Bronchial epithelial cell (primary cell): ENCODE data around the gene STK32C. TPM values are rescaled to one million over a fixed set of nuclear protein-coding genes. Genes with fewer than 3 reads are reported as not detected.

Experiments
- DNase-seq: peaks from one replicate; pipeline ENCODE4 v3.0.0-alpha.2; 2010; ENCODE audit warnings: low read depth
- FAIRE-seq: peaks from 2 replicates; lab custom pipeline; 2011; peaks lifted over from hg19 to GRCh38; lab: Jason Lieb, UNC
- H3K27me3 ChIP-seq: 2 replicates; pipeline ENCODE4 v1.5.1; 2011; ENCODE audit warnings: low read length; ENCODE audit not compliant: control insufficient read depth, insufficient read depth
- H3K36me3 ChIP-seq: 2 replicates; pipeline ENCODE4 v1.5.1; 2011; ENCODE audit warnings: low read length; ENCODE audit not compliant: control insufficient read depth, insufficient read depth
- H3K4me3 ChIP-seq: 2 replicates; pipeline ENCODE4 v1.5.1; 2011; ENCODE audit warnings: mild to moderate bottlenecking, low read depth, low read length, control low read depth
- total RNA-seq: library from RNA; depleted of rRNA; stranded (reverse); fragments of >200 nt; gene quantifications from 2 replicates; pipeline ENCODE4 v1.2.1, GENCODE V29; 2014
- TF ChIP-seq, protein P1 (sequence below): IDR thresholded peaks from 2 replicates; pipeline ENCODE4 v1.5.1; 2011; ENCODE audit warnings: mild to moderate bottlenecking, moderate library complexity, low read length, control low read depth, inconsistent platforms; ENCODE audit not compliant: insufficient read depth, severe bottlenecking

Gene STK32C
- total RNA-seq, 1 donor from 2014 or later, result 9.7 TPM

DNA sequence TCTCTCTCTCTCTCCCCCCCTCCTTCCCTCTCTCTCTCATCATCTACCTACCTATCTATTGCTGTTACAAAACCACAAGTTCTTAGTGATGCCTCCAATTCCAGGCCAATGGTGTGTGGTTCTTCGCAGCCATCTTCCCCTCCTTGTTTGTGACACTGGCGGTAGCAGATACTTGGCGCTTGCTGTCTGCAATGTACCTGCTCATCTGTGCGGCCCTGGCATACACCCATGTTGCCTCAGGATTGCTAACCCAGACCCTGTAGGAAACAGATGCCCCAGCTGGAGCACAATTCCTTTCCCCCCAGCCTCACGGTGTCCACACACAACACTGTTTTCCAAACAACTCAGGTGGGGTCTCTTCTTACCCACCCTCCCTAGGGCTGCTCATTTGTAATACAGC is 134.6 kb downstream of the STK32C start:
- FAIRE-seq (no peak), DNase-seq (no peak)
- Histone ChIP-seq H3K4me3 (no peak overlapping the region), H3K27me3 (no peaks in the 10 kb centered on the region), H3K36me3 (no peaks in the 10 kb centered on the region)
- TF ChIP-seq, protein P1, sequence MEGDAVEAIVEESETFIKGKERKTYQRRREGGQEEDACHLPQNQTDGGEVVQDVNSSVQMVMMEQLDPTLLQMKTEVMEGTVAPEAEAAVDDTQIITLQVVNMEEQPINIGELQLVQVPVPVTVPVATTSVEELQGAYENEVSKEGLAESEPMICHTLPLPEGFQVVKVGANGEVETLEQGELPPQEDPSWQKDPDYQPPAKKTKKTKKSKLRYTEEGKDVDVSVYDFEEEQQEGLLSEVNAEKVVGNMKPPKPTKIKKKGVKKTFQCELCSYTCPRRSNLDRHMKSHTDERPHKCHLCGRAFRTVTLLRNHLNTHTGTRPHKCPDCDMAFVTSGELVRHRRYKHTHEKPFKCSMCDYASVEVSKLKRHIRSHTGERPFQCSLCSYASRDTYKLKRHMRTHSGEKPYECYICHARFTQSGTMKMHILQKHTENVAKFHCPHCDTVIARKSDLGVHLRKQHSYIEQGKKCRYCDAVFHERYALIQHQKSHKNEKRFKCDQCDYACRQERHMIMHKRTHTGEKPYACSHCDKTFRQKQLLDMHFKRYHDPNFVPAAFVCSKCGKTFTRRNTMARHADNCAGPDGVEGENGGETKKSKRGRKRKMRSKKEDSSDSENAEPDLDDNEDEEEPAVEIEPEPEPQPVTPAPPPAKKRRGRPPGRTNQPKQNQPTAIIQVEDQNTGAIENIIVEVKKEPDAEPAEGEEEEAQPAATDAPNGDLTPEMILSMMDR, result no peak

DNA sequence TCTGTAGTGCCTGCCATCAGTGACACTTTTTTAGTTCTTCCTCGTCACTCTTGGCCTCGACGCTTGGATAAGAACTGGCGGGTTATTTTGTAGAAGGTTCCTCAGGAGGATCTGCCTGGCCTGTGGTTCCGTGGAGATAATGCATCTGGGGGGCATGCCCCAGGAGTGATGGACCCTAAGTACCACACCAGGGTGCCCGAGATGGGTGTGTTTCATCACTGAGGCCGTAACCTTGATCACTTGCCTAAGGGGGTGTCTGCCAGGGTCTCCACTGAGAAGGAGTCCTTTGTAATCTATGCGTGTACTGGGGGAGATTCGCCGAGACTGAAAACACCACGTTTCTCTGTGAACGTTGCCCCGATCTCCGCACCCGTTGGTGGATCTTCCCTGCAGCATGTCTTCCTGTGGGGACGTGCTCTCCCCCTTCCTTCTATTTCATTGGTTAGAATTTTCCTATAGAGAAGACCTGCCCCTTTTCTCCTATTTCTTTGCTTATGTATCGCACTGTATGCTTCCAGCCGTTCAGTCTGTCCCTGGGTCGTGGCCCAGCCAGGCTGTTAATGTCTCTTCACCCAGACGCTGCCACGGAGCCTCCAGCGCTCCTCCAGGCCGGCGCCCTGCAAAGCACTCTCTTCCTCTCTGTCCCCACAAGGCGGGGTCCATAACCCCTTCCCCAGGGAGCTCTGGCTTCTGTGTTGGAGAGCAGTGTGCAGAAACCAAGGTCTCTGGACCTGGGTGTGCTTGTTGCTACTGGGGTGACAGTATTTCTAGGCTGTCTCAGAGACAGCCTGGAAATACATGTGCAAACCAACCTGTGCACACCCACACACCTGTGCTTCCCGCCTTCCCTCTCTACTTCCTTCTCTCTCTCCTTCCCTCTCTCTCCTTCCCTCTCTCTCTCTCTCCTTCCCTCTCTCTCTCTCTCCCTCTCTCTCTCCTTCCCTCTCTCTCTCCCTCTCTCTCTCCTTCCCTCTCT is 135.4 kb downstream of the STK32C start:
- no peaks in the 10 kb centered on the region for H3K27me3 ChIP-seq
- no peak overlapping the region for H3K4me3 ChIP-seq
- DNase-seq (no peak), FAIRE-seq (no peak)
- no peaks in the 10 kb centered on the region for H3K36me3 ChIP-seq
- TF ChIP-seq, protein P1, result no peak

DNA sequence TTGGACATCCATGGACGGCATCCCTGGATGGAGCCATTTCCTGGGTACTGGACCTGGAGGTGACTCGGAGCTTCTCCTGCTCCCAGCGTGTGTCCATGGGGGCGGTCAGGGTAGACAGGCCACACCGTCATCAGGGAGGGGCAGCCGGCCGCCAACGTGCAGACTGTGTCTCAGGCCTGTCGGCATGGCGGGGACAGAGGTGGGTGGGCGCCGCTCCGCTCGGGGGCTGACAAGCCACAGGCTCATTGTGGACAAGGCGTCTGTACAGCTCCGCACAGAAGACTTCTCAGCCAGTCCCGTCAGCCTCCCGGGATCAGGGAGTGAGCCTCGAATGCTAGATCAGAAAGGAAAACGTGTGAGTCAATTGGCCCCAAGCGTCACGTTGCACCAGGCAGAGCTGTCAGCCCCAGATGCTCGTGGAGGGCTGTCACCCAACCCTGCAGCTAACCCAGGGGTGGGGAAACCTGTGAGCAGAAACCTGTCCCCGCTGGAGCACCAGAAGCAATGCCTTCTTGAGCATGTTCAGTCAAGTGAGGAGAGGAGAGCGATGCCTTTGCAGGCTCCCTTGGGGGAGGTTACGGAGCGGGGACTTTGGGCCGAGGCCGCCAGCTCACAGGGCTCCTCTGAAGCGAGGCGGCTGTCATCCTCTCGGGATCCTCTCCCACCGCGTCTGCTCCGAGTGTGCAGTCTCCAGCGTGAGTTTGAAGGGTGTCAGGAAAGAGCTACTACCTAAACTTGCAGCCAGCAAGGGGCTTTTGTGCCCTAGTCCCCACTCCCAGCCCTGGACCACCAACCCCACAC is 137.0 kb downstream of the STK32C start:
- no peak overlapping the region for H3K4me3 ChIP-seq
- TF ChIP-seq, protein P1, result no peak
- DNase-seq (no peak), FAIRE-seq (no peak)
- H3K27me3 ChIP-seq, result no peaks in the 10 kb centered on the region
- H3K36me3 ChIP-seq, result no peaks in the 10 kb centered on the region

DNA sequence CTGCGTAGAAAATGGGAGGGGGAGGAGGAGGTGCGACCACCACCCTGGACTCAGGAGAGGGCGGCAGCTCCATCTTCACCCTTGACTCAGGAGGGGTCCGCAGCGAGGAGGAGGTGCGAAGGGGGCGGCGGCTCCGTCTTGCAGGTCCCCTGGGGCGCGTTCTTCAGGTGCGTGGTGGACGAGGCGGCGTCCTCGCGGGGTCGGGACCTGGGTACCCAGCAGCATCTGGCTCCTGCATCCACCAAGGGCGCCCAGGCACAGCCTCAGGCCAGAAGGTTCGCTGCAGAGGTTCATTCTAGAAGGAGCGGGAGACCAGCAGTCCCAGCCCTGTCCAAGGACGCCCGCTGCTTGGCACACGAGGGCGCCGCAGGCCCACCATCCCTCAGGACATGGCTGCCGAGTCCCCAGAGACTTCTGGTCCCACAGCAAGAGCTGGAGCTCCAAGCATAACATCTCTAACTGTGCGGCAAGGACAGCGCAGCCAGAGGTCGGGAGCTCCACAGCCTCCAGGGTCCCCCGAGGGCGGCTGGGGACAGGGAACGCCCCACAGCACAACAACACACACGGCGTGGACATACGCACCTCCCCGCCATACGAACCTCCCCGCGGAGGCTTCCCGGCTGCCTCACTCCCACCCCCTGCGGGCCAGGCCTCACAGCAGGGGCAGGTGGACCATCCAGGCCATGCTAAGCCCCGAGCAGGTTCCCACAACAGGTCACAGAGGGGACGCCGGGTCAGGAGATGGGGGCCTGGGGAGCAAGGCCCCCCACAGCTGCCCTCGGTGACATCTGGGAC is 137.8 kb downstream of the STK32C start:
- DNase-seq (no peak), FAIRE-seq (no peak)
- H3K36me3 ChIP-seq, result no peaks in the 10 kb centered on the region
- H3K27me3 ChIP-seq, result no peaks in the 10 kb centered on the region
- TF ChIP-seq, protein P1, result no peak
- H3K4me3 ChIP-seq, result no peak overlapping the region

DNA sequence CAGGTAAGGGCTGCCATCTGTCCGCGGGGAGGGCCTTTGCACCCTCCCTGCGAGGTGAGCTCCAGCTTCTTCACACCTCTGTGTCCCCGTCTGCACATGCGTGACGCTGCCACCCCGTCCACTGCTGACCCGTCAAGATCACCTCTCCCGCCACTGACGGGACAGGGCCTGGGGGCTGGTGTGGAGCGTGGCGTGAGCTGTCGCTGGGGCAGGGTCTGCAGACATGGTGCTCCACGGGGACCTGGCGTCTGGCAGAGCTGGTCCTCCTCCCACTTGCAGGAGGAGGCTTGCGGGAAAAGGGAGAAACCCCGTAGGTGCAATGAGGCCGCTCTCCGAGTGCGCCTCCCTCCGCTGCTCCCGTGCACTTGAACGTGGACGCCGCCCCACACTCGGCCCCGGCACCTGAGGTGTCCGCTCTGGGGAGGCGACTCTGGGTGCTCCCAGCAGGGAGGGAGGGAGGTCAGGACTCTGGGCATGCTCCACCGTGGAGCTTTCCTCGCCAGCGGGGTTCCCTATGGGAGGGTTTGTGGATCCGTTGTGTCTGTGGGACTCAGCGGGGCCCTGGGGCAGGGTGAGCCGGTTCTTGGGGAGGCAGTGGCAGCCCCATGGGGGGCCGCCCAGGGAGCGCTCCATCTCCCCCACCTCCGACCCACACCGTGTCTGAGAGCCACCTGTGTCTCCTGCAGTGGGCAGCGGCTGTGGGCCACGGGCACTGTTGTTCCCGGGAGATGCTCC is 138.6 kb downstream of the STK32C start:
- H3K4me3 ChIP-seq, result no peak overlapping the region
- FAIRE-seq (no peak), DNase-seq (no peak)
- TF ChIP-seq, protein P1, result no peak
- no peaks in the 10 kb centered on the region for H3K36me3 ChIP-seq
- no peaks in the 10 kb centered on the region for H3K27me3 ChIP-seq
